ENCODE results near the gene RABEPK. TPM values are rescaled to one million over a fixed set of nuclear protein-coding genes. Genes with fewer than 3 reads are reported as not detected.

RABEPK gene
- total RNA-seq, 1 experiment from 2014 or later, result 21.8 TPM

GRCh38 chr9:125238915-125239446 lies 38.6 kb downstream of the RABEPK start:
- Histone ChIP-seq H3K27me3 (ENCODE audit: insufficient read depth, low read length) (no peaks in the 10 kb centered on the region), H4K8ac (replicated peaks; ENCODE audit: insufficient read length, low read depth, low read length) (no peak overlapping the region), H4K5ac (ENCODE audit: insufficient read length, low read depth, low read length) (no peak overlapping the region), H3K56ac (ENCODE audit: insufficient read length, low read depth, low read length) (no peak overlapping the region), H4K20me1 (ENCODE audit: control insufficient read depth, insufficient read depth, insufficient read length) (peaks cover 2% of the 10 kb centered on the region), H3T11ph (ENCODE audit: low read length) (no peak overlapping the region), H3K4me2 (ENCODE audit: insufficient read depth, insufficient read length, low read length) (peak overlapping the region; percentile 14), H3K79me2 (ENCODE audit: insufficient read depth, low read length) (peaks cover 11% of the 10 kb centered on the region; the same call in 1 of the 2 replicates), H2BK12ac (ENCODE audit: insufficient read length, low read depth, low read length) (no peak overlapping the region), H4K91ac (ENCODE audit: insufficient read length, low read depth, low read length) (no peak overlapping the region), H3K9ac (ENCODE audit: extremely low read depth, insufficient read length, low read length) (no peak overlapping the region), H3K79me1 (ENCODE audit: insufficient read depth, low read depth, low read length, poor library complexity, severe bottlenecking) (peaks cover 4% of the 10 kb centered on the region), H3K27ac (ENCODE audit: insufficient read length, low read depth, low read length) (no peak overlapping the region), H2AK5ac (ENCODE audit: insufficient read length, low read length) (no peak overlapping the region), H3K14ac (ENCODE audit: insufficient read depth, low read length) (no peak overlapping the region), H3K23ac (ENCODE audit: insufficient read length, low read depth, low read length) (no peak overlapping the region), H3K4me1 (ENCODE audit: insufficient read depth, low read length) (no peaks in the 10 kb centered on the region), H2BK120ac (ENCODE audit: low read depth, low read length, poor library complexity, severe bottlenecking) (no peak overlapping the region), H2BK20ac (ENCODE audit: low read depth, low read length, poor library complexity, severe bottlenecking) (no peak overlapping the region), H3K23me2 (ENCODE audit: insufficient read length, low read depth, low read length, poor library complexity, severe bottlenecking) (no peaks in the 10 kb centered on the region), H2BK15ac (ENCODE audit: low read depth, low read length) (no peak overlapping the region), H2BK5ac (ENCODE audit: insufficient read length, low read length) (no peak overlapping the region), H3K4ac (ENCODE audit: low read depth, low read length) (no peak overlapping the region), H3K9me3 (ENCODE audit: control insufficient read depth, low read depth, low read length) (no peaks in the 10 kb centered on the region), H2AFZ (ENCODE audit: low read length) (no peak overlapping the region), H3K18ac (ENCODE audit: insufficient read length, low read depth, low read length) (no peak overlapping the region)
- Mint-ChIP-seq H3K4me1 (peaks cover 24 to 28% of the 10 kb centered on the region in 2 experiments), H3K27me3 (ENCODE audit: low read depth) (no peaks in the 10 kb centered on the region; the same call in 1 of the 2 replicates), H3K4me3 (peak overlapping the region; percentile 97 to 98), H3K27ac (peak overlapping the region in 1 of 3 experiments; percentile 21; a peak in 1 of 7 replicates), H3K36me3 (ENCODE audit: insufficient read depth in 1 of 3, low read depth in 3 of 3) (peaks cover 46 to 64% (median 56%) of the 10 kb centered on the region in 3 experiments), H3K9me3 (peaks cover 0 to 4% of the 10 kb centered on the region in 2 experiments; a peak in 1 of 5 replicates)
- WGBS (ENCODE audit: extremely low coverage, insufficient read length, low lambda C conversion rate), result no CpG with 5 or more reads among the region's 14 CpGs
- DNase-seq, result no peak
- no peak for TF ChIP-seq CTCF (conservative IDR thresholded peaks at IDR 0.05)

All from H9 (cell line).